HUES64 (cell line): Measurements from ENCODE around the gene TESK1.
A peak's percentile ranks its signal among the peaks of the same experiment; 100 is the strongest.
"Not testable (repeated sequence)": the region's sequence is repeated elsewhere in the genome, so short reads cannot be mapped to it uniquely, and the experiment has no call there.

ENCODE experiments used
- H3K27ac ChIP-seq: 2 replicates; pipeline ENCODE4 v1.7.0; 2013; ENCODE audit warnings: low read depth, low read length, inconsistent platforms
- H3K27me3 ChIP-seq: 2 replicates; pipeline ENCODE4 v1.6.1; 2013; ENCODE audit warnings: mild to moderate bottlenecking, low read length; ENCODE audit not compliant: insufficient read depth
- H3K36me3 ChIP-seq: 2 replicates; pipeline ENCODE4 v1.6.1; 2013; ENCODE audit warnings: mild to moderate bottlenecking, low read length; ENCODE audit not compliant: insufficient read depth
- H3K4me1 ChIP-seq: 2 replicates; pipeline ENCODE4 v1.6.1; 2013; ENCODE audit warnings: mild to moderate bottlenecking, low read length, moderate library complexity; ENCODE audit not compliant: insufficient read depth
- H3K4me3 ChIP-seq: 2 replicates; pipeline ENCODE4 v1.5.1; 2013; ENCODE audit warnings: mild to moderate bottlenecking, low read length, moderate library complexity
- H3K9ac ChIP-seq: 2 replicates; pipeline ENCODE4 v1.6.1; 2013; ENCODE audit warnings: mild to moderate bottlenecking, low read depth, low read length
- H3K9me3 ChIP-seq: 2 replicates; pipeline ENCODE4 v1.6.1; 2013; ENCODE audit warnings: low read depth, low read length; ENCODE audit not compliant: insufficient read depth
- WGBS: fragments of 150-250, 120-280 bp; methylation state at CpG from one replicate; pipeline ENCODE4 v1.1.7; 2013; ENCODE audit warnings: missing lambda C conversion rate; 5-methylcytosine and 5-hydroxymethylcytosine counted together

TESK1 gene

GRCh38 chr9:35605351-35606137, 482 bp downstream of the TESK1 start:
- H3K4me1 ChIP-seq = peaks cover 12% of the 10 kb centered on the region
- no peak overlapping the region for H3K27ac ChIP-seq
- H3K9ac ChIP-seq = peak overlapping the region; percentile 67
- no peaks in the 10 kb centered on the region for H3K27me3 ChIP-seq
- H3K36me3 ChIP-seq = peaks cover 23% of the 10 kb centered on the region
- H3K4me3 ChIP-seq = peak overlapping the region; percentile 54
- no peaks in the 10 kb centered on the region for H3K9me3 ChIP-seq
- WGBS = under 1% methylated on average over 76 of the region's 76 CpGs

DNA sequence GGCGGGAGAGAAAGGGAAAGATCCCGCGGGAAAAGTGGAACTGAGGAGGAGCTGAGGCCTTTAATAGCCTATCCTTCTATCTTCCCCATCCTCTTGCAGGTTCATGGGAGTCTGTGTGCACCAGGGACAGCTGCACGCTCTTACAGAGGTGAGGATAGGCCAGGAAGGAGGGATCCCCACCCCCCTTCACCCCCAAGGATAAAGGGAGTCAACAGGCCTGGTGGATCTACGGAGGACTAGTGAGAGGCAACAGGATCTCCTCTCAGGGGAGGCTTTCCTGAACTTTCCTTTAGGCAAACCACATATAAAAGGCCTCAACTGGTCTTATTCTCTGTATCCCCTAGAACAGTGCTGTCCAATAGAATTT, 1.1 kb downstream of the TESK1 start:
- H3K4me1 ChIP-seq = peaks cover 12% of the 10 kb centered on the region
- H3K4me3 ChIP-seq = peak overlapping the region; percentile 54
- WGBS = 9% methylated on average over 5 of the region's 5 CpGs
- H3K27ac ChIP-seq = no peak overlapping the region
- peak overlapping the region; percentile 67 for H3K9ac ChIP-seq
- H3K36me3 ChIP-seq = peaks cover 23% of the 10 kb centered on the region
- H3K9me3 ChIP-seq = no peaks in the 10 kb centered on the region
- H3K27me3 ChIP-seq = no peaks in the 10 kb centered on the region

DNA sequence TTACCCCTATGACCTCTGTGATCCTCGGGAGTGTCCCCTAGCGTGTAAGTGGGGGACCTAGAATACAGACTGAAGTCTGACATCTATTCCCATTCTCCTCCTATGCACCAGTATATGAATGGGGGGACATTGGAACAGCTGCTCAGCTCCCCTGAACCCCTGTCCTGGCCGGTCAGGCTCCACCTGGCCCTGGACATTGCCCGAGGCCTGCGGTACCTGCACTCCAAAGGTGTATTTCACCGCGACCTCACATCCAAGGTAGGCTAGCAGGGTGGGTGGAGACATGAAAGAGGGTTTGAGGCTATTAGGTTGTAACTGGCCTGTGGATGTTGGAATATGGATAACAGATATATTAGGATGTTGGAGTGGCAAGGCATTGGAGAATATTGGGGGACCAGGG, 1.7 kb downstream of the TESK1 start:
- Histone ChIP-seq H3K4me3 (0 out of 2 replicates have a peak overlapping the region, but pooled peaks have one; percentile 54), H3K27ac (no peak overlapping the region), H3K36me3 (peaks cover 23% of the 10 kb centered on the region), H3K4me1 (peaks cover 12% of the 10 kb centered on the region), H3K9ac (no peak overlapping the region), H3K9me3 (no peaks in the 10 kb centered on the region), H3K27me3 (no peaks in the 10 kb centered on the region)
- 95% methylated on average over 5 of the region's 7 CpGs for WGBS

- Histone ChIP-seq H3K27me3 (no peaks in the 10 kb centered on the region), H3K9ac (no peak overlapping the region), H3K4me3 (no peak overlapping the region), H3K4me1 (peaks cover 12% of the 10 kb centered on the region), H3K36me3 (peaks cover 23% of the 10 kb centered on the region), H3K27ac (no peak overlapping the region), H3K9me3 (no peaks in the 10 kb centered on the region)
- WGBS = 95% methylated on average over 7 of the region's 7 CpGs
These were observed 3.2 kb downstream of the TESK1 start for GRCh38 chr9:35608221-35608620.

- Histone ChIP-seq H3K9ac (no peak overlapping the region), H3K4me1 (peaks cover 8% of the 10 kb centered on the region), H3K27me3 (no peaks in the 10 kb centered on the region), H3K27ac (no peak overlapping the region), H3K4me3 (no peak overlapping the region), H3K9me3 (no peaks in the 10 kb centered on the region), H3K36me3 (peaks cover 23% of the 10 kb centered on the region)
- WGBS = 95% methylated on average over 31 of the region's 31 CpGs
These were observed 4.1 kb downstream of the TESK1 start for GRCh38 chr9:35609001-35609819.

DNA sequence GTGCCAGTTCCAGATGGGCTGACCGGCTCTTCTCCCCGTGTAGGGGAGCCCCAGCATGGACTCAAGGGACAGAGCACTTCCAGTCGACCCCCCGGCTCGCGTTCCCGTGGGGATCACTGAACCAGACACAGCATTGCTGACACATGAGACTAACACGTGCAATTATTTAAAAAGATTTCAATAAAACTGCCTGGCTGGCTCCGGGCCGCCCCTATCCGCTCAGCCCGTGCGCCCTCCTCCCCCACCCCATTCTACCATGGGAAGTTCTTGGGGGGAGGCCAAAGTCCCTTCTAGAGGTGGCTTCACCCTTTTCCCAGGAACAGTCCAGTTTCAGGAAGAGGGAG, 4.7 kb downstream of the TESK1 start:
- WGBS = 95% methylated on average over 13 of the region's 13 CpGs
- H3K4me1 ChIP-seq = peaks cover 8% of the 10 kb centered on the region
- H3K9ac ChIP-seq = no peak overlapping the region
- no peaks in the 10 kb centered on the region for H3K9me3 ChIP-seq
- H3K27ac ChIP-seq = no peak overlapping the region
- no peak overlapping the region for H3K4me3 ChIP-seq
- peaks cover 2% of the 10 kb centered on the region; the same call in 1 of the 2 replicates for H3K27me3 ChIP-seq
- H3K36me3 ChIP-seq = peaks cover 23% of the 10 kb centered on the region

- Histone ChIP-seq H3K27me3 (peaks cover 17% of the 10 kb centered on the region), H3K4me1 (peaks cover 9% of the 10 kb centered on the region), H3K9me3 (no peaks in the 10 kb centered on the region), H3K9ac (no peak overlapping the region), H3K4me3 (no peak overlapping the region), H3K36me3 (peaks cover 23% of the 10 kb centered on the region), H3K27ac (no peak overlapping the region)
- 28% methylated on average over 7 of the region's 8 CpGs for WGBS
These were observed 6.3 kb downstream of the TESK1 start for GRCh38 chr9:35611230-35611797.

DNA sequence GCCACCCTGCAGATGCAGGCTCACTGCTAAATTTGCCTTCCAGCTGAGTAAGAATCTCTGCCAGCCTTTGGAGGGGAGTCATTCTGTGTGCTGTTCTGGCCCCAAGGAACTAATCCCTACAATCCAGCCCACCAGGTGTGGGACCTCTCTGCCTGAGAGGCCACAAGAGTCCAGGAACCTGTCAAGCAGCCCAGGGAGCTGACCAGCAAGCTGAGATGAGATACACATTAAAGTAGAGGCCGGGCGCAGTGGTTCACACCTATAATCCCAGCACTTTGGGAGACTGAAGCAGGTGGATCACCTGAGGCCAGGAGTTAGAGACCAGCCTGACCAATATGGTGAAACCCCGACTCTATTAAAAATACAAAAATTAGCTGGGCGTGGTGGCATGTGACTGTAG, 7.0 kb downstream of the TESK1 start:
- not testable (repeated sequence) for H3K4me3 ChIP-seq, H3K9me3 ChIP-seq, H3K4me1 ChIP-seq, H3K9ac ChIP-seq, H3K27ac ChIP-seq
- 95% methylated on average over 4 of the region's 4 CpGs for WGBS
- Histone ChIP-seq H3K27me3 (peaks cover 24% of the 10 kb centered on the region), H3K36me3 (peaks cover 23% of the 10 kb centered on the region)

- Histone ChIP-seq H3K9ac (no peak overlapping the region), H3K4me3 (no peak overlapping the region), H3K27me3 (peaks cover 32% of the 10 kb centered on the region), H3K9me3 (no peaks in the 10 kb centered on the region), H3K36me3 (peaks cover 19% of the 10 kb centered on the region), H3K27ac (no peak overlapping the region), H3K4me1 (0 out of 2 replicates have a peak, but pooled peaks cover 6% of the 10 kb centered on the region)
- WGBS = 98% methylated on average over 2 of the region's 2 CpGs
These were observed 7.8 kb downstream of the TESK1 start for GRCh38 chr9:35612843-35613242.

GRCh38 chr9:35615981-35616680, 11.1 kb downstream of the TESK1 start:
- Histone ChIP-seq H3K4me3 (peak overlapping the region; percentile 69), H3K4me1 (0 out of 2 replicates have a peak, but pooled peaks cover 6% of the 10 kb centered on the region), H3K27ac (no peak overlapping the region), H3K27me3 (peaks cover 46% of the 10 kb centered on the region), H3K9ac (no peak overlapping the region), H3K36me3 (no peaks in the 10 kb centered on the region), H3K9me3 (no peaks in the 10 kb centered on the region)
- WGBS = 67% methylated on average over 17 of the region's 17 CpGs
